Erythroblast (primary cell): ENCODE measurements around the gene PAFAH1B1.

Experiments
- GATA1 ChIP-seq: IDR thresholded peaks from 2 replicates; pipeline ENCODE4 v1.6.1; 2011; ENCODE audit warnings: low read depth, mild to moderate bottlenecking, control low read depth, low read length, moderate library complexity
- POLR2A ChIP-seq: IDR thresholded peaks from 2 replicates; pipeline ENCODE4 v1.6.1; 2011; ENCODE audit warnings: mild to moderate bottlenecking, low read length

- TF ChIP-seq POLR2A (no peak), GATA1 (no peak)
These were observed 117.6 kb downstream of the PAFAH1B1 start for GRCh38 chr17:2710803-2711607.
